Left cardiac atrium (tissue), 4 donors: ENCODE results near the gene LDLRAD4. TPM values are rescaled to one million over a fixed set of nuclear protein-coding genes. Genes with fewer than 3 reads are reported as not detected.

Experiments used
- ATAC-seq, 2 donors: fragments of 200-7000 bp; cut with Tn5 transposase; one replicate each; pipeline ENCODE4 v1.9.1; 2020; ENCODE audit warnings: mild to moderate bottlenecking in 2 of 2, moderate library complexity in 2 of 2
- DNase-seq: peaks from one replicate; pipeline ENCODE4 v3.0.0-alpha.2; 2020
- intact Hi-C, 2 donors: fragments of 100-400 bp; cut with DNase I; formaldehyde crosslinking; loops; one replicate each; pipeline versions ENCODE4 v1.14.1 to v1.15.1; 2022 to 2023
- total RNA-seq, 2 donors: library from RNA; stranded (reverse); fragmentation: NEBNext Ultra II Directional; extraction: Animal tissue kit (Norgen Biotek cat#: 25700); gene quantifications; one replicate each; pipeline ENCODE4 v1.2.1, GENCODE V29; 2021
- donor health status: DM: no; HTN: yes; CAD: no.
- donor health status: DM: no; HTN: yes; CAD: no; lungs with severe emphysema.
- donor health status: DM: yes; HTN: yes; CAD: no.
- donor health status: Dilated cardiomyopathy.

The LDLRAD4 gene
- total RNA-seq, 2 donors from 2014 or later: 28.9 to 80.2 TPM

DNA sequence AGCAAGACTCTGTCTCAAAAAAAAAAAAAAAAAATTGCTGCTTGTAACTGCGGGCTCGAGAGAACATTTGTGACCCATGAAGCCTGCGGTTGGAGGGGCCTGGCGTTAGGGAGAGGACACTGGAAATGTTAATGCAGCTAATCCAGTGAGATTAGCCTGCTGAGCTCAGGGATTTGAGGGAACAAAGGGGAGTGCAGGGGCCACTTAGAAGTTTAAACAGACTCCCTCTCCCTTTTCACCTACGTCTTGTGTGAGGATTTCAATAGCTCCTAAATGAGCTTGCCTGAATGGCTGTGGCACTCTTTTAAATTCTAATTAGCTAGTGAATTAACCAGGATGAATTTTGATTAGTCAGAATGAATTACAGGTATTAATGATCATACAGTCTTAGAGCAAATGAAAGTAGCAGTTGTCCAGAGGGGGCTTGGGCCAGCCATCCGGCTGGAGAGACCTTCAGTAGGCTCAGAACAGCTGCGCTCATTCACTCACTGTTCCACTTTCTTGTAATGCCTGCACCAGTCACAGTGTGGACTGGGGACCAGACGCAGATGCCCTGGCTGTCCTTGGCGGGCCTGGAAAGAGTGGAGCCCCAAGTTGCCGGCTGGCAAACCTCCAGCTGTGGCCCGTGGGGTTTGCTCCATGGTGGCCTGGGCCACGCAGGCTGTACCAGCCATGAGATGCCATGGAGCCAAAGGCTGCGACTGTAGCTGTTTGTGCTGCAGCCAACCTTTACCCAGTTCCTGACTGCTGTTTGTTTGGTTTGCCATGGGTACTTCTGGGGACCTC, 20.8 kb downstream of the LDLRAD4 start:
- ATAC-seq (no peak), DNase-seq (no peak)
- intact Hi-C loops: no loop called here

DNA sequence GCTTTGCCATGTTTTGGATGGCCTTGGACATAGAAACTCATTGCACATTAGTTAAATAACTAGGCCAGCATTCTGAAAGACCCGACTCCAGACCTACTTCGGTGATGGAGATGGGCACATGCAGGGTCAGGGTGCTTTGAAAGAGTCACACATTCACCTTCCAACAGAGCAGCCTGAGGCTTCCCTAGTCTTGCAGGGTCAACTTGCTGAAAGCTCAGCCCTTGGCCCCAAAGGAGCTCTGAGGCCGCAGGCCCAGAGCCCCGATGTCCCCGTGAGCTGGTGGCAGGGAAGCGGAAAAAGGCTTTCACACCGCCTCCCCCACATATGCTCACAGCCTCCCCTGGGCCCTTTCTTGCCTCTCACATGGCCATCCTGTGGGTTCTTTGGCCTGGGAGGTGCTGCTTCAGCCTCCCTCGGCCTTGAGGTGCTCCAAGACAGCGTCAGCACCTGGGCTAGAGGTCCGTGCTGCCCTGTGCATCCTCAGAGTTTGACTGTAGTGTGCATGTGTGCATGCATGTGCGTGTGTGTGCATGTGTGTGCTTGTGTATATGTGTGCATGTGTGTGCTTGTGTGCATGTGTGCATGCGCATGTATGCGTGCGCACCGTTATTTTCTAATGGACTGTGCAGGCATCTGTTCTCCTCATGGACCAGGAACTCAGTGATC, 21.6 kb downstream of the LDLRAD4 start:
- DNase-seq (no peak), ATAC-seq (no peak)
- intact Hi-C loops: no loop called here

DNA sequence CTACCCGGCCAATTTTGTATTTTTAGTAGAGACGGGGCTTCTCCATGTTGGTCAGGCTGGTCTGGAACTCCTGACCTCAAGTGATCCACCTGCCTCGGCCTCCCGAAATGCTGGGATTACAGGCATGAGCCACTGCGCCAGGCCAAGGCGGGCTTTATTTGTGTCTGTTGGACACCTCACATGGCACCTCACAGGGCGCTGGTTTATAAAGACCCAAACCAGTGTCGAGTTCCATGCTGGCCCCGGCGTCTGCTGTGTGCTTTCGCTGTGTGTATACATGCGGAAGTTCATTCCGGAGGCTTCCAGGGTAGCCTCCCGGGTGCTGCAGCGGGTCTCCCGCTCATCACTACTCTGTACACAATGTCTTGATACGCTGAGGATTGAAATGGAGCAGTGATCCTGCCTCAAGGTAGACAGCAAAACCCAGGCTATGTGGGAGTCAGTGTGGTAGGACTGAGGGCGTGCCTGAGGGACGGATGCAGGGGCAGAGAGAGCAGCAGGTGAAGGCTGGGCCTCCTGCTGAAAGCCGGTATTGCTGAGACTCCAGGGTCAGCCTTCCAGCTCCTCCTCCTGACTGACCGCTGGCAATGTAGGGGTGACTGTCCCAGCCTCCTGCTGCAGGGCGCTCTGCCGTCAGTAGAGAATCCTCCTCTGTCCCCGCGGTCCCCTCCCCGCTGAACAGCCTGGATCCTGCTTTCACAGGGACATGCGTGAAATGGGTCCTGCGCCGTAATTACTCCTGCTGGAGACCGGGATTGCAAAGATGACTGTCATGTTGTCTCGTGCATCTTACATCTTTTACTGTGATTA, 22.7 kb downstream of the LDLRAD4 start:
- DNase-seq (no peak), ATAC-seq (no peak)
- intact Hi-C loops: no loop called here

DNA sequence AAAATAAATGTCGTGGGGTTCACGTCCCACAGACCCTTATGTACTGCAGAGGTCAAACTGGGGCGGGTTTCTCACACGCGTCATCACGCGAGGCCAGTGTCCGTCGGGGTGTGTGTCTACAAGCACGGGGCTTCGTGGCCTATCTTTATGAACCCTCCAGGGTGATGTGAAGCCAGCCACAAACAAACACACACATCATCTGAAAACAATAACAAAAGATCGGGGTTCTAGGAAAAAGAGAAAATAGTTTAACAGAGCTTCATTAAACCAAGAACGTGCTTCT, 23.3 kb downstream of the LDLRAD4 start:
- DNase-seq: no peak
- intact Hi-C loops: no loop called here
- no peak for ATAC-seq

DNA sequence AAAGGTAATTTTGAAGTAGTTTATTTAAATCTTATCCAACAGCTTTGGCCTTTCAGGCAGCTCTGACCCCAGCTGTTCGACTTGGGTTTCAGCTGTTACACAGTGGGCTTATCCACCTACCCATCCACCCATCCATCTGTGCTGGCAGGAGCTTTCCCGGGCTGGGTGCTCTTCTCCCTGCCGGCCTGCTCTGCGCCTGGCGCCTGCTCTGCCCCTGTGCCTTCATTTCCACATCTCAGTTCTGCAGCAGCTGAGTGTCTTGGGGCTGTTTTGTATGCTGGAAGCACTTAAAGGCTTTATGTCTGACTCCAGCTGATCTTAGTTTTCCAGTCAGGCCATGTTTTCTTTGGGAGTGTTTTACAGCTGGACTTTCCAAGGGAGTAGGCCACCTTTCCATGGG, 24.2 kb downstream of the LDLRAD4 start:
- DNase-seq: no peak
- no peak for ATAC-seq
- intact Hi-C loops: no loop called here

DNA sequence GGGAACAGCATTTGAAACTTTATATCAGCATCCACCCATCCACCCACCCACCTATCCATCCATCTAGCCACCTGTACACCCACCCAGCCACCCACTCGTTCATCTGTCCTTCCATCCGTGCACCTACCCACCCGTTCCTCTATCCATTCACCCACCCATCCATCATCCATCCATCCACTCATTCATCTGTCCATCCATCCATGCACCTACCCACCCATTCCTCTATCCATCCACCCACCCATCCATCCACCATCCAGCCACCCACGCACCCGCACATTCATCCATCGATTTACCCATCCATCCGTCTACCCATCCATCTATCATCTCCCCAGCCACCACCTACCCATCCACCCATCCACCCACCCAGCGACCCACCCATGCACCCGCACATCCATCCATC, 24.8 kb downstream of the LDLRAD4 start:
- intact Hi-C loops: no loop called here
- DNase-seq (no peak), ATAC-seq (no peak)

DNA sequence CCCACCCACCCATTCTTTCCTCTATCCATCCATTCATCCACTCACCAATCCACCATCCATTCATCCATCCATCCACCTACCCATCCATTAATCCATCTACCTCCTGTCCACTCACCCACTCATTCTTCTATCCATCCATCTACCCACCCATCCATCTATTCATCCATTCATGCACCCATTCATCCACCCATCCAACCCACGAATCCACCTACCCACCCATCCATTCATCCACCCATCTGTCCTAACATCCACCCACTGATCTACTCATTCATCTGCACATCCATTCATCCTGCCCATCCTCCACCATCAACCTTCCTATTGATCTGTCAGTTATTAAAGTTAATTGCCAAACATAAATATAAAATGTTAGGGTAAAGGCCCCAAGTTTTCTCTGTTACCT, 25.6 kb downstream of the LDLRAD4 start:
- intact Hi-C loops: no loop called here
- no peak for DNase-seq
- no peak for ATAC-seq

DNA sequence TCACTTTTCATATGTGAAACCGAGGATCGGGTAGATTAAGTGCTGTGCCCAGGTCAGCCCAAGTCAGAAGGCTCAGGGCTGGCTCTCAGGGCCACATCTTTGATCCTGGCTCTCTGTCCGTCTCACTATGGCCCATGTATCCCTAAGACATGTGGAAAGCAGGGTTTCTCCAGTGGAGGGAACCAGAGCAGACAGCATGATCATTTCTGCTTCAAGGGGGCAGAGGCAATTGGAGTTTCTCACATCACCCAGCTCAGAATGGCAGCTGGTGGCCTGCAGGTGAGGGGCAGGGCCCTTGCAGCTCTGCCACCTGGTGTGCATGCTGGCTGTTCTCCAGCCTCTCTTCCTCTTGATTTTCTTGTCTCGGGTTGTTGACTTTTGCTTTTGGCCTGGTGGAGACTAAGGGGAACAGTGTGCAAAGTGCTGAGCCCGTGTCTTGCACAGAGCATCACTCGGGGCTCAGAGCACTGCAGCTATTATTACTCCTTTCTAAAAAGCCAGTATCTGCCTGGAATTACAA, 27.0 kb downstream of the LDLRAD4 start:
- intact Hi-C loops: no loop called here
- ATAC-seq (no peak), DNase-seq (no peak)

DNA sequence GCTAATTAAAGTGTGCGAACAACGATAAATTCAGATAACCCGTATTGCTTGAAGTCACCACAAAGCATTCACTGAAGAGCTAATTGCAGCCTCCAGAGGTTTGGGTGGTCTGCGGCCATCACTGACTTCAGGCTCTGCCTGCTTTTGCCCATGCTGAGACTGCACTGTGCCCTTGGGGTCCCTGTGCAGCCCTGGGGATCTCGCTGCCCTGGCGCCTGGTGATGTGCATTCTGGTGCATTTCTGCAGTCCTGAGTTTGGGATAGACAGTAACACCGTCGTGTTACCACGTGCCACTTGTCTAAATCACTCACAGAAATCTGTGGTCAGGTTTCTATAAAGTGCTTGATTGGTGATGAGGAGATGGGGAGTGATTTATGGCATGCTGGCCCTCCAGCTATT, 27.6 kb downstream of the LDLRAD4 start:
- DNase-seq: no peak
- no peak for ATAC-seq
- intact Hi-C loops: no loop called here

DNA sequence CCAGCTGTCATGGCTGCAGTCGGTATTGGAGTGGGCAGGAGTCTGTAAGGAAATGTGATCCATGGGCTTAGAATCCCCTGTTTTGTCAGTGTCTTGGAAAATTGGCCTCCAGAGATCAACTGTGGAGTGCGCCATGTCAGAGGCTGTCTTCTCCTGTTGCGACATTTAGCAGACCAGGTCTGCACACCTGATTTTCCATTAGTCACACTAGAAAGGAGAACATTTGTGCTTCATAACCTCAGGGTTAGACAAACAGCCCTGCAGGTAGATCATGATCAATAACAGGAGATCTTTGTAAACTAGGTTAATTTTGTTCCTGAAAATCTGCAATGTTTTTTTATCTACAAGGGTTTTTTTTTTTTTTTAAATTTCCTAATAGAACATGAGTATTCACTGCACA, 28.0 kb downstream of the LDLRAD4 start:
- no peak for DNase-seq
- ATAC-seq: no peak
- intact Hi-C loops: no loop called here

DNA sequence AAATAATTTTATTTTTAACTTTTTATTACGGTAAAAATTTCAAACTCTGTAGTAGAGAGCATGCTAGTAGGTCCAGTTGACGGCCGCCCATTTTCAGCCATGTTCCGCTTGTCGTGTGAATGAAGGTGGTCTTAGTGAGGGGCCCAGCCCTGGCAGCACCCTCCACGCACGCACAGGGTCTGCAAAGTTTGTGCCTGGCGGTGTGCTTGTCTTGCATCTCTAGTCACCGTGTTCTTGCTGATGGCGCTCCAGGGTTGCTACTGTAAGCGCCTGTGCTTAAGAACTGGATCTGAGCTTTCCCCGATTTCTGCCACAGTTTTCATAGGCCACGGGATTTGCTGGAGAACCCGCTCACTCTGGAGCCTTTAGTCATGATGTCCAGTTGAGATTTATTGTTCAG, 28.9 kb downstream of the LDLRAD4 start:
- DNase-seq (no peak), ATAC-seq (no peak)
- intact Hi-C loops: no loop called here

DNA sequence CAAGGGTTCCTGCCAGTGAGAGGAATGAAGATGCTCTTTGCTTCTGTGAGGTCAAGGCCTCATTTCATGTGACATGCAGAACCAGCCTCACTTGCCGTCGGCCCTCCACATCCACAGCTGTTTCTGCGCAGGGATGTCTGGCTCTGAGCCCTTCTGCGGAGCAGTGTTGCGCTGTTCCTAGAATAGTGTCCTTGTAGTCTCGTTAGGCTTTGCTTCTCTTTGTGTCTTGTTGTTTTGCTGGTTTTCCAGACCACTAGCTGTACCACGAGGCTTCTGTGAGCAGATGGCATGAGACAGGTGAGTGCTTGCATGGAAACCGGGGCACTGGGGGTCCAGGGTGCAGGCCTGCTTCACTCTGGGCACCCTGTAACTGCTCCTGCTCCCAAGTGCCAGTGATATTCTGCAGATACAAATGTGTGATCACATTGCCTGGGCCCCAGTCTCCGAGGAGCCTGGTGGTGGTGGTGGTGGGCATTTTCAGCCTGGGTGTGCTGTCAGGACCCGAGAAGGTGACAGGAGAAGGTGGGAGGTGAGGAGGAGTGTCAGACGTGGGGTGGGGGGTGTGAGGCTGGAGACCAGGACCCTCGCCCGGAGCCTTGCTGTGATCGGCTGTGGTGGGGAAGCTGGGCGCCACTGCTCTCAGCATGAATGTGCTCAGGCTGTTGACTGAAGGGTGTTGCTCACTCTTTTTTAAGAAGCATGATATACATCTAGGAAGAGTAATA, 34.3 kb downstream of the LDLRAD4 start:
- DNase-seq: no peak
- ATAC-seq: no peak
- intact Hi-C loops: no loop called here

DNA sequence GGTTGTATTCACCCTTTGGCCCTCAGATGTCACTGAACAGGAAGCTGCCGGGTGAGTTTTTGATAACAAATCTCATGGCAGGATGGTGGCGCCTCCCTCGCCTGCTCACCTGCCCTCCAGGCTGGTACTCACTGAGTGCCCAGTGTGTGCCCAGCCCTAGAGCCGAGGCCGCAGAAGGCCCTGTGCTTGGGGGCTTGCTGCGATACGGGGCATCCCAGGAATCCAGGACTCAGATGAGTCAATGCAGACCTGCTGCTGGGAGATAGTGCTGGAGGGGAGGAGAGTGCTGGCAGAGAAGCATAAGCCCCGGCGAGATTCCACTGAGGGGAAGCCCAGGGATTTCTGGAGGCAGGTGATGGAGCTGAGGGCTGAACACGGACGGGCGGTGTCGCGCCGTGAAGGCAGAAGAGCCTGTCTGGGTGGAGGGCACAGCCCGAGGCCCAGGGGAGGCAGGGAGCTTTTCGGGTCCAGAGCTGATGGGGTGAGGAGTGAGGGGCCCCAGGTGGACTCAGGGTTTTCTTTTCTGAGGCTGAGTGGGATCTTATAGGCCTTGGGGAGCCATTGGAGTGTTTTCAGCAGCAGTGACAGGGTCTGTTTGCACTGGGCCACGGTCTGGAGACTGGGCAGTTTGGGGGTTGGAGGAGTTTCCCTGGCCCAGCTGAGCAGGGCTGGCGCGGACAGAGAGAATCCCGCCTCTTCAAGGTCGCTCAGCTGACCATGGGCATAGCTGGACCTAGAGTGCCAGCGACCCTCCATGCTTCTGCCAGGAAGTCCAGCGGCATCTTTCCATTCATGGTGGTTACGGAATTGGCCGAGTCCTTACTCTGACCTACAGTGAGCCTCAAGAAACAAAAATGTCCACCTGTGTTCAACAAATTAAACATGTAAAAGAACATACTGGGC, 35.5 kb downstream of the LDLRAD4 start:
- ATAC-seq (peak in 1 of 2 donors; percentile 52), DNase-seq (no peak)
- intact Hi-C loops: no loop called here

DNA sequence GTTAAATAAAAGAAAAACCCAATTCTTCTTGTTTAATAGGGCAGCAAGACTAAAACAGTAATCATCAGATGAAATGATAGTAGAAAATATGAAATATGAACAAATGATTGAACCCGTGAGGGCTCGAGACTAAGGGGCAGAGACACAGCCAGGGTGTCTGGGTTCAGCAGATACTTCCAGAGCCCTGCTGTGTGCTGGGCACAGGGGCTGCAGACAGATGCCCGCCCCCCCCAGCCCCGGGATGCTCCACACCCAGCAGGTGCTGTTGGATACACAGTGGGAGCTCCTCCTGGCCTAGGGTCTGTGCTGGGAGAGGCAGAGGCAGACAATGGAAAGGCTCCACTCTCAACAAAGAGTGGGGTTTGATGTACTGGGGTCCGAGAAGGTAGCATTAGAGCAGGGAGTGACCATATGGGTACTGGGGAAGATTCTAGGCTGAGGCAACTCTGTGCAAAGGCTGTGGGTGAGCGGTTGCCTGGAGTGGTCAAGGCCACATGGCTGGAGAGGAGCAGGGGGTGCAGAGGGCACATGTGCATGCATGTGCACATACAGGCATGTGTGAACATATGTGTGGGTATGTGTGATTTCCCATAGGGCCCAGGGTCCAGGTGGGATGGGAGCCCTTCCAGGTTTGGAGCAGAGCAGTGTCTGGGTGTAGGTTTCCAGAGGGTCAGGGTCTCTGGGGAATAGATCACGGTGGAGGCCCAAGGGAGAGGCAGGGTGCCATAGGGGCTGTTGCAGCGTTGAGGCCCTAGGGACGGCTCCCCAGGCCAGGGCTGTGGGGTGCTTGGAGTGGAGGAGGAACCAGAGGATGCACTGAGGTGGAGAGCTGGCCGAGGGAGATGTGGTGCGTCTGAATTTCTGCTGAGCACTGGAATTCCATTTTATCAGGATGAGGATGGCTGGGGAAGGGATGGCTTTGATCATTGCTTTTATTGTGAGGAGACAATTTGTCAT, 36.7 kb downstream of the LDLRAD4 start:
- no peak for ATAC-seq
- intact Hi-C loops: no loop called here
- DNase-seq: no peak

DNA sequence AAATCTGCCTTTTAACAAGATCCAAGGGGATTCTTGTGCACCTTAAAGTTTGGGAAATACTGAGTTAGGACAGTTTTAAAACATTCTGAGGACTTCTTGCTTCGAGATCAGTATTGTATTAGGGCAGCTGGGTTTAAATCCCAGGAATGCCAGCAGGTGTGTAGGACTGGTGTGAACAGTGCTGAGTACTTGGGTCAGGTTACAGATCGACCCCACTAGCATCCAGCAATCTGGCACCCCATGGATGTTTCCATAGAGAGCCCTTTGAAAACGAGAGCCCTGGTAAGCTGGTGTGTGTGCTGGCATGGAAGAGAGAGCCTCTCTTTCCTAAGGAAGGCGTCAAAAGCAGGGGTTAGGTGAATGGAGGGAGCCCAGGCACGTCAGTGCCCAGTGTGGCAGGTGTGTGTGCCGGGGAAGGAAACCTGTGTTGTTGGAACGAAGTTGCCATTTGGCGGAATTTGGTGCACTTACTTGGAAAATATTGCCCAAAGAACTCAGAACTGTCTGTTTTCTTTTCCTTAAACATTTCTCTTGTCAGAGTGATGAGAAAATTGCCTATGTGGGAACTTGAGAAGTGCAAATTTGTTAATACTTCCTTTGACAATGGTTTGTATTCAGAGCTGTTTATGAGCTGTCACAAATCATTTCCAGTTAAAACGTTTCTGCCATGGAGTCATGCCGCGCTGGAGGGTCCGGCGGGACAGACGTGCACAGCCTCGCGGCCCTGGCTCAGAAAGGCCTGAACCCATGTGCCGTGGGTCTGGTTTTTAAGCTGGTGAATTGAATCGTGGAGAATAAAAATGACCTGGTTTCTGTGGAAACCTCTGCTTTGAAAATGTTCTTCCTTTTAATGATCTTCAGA, 38.1 kb downstream of the LDLRAD4 start:
- DNase-seq (no peak), ATAC-seq (no peak)
- intact Hi-C loops: no loop called here

DNA sequence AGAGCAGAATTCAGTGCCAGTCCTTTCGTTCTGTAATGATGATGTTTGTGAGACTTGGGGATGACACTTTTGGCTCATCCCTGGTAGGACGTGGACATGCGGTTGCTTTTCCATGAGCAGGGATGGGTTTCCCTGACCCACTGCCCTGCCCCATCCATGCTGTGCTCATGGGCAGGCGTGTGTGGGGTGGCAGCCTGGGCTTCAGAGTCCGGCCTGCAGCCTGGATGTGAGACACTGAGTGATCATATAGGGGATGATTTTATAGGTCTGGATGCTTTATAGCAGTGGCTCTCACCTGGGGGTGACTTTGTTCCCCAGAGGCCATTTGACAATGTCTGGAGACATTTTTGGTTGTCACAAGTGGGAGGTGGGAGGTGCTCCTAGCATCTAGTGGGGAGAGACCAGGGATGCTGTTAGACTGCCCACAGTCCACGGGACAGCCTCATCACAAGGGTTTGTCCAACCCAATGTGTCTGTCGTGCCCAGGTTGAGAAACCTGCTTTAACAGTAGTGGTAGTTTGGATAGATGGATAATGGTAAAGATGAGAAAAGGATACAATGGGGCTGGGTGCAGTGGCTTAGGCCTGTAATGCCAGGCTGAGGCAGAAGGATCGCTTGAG, 38.9 kb downstream of the LDLRAD4 start:
- no peak for DNase-seq
- no peak for ATAC-seq
- intact Hi-C loops: no loop called here
